GM18907 (cell line): ENCODE data around the gene UPK3BL2.
"Not testable (repeated sequence)": the region's sequence is repeated elsewhere in the genome, so short reads cannot be mapped to it uniquely, and the experiment has no call there.

Source experiments
- ATAC-seq: cut with Tn5 transposase; IDR thresholded peaks from one replicate; pipeline ENCODE4 v1.9.1; 2021; ENCODE audit warnings: mild to moderate bottlenecking, moderate library complexity; ENCODE audit not compliant: unreplicated experiment

The UPK3BL2 gene, protein sequence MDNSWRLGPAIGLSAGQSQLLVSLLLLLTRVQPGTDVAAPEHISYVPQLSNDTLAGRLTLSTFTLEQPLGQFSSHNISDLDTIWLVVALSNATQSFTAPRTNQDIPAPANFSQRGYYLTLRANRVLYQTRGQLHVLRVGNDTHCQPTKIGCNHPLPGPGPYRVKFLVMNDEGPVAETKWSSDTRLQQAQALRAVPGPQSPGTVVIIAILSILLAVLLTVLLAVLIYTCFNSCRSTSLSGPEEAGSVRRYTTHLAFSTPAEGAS

DNA sequence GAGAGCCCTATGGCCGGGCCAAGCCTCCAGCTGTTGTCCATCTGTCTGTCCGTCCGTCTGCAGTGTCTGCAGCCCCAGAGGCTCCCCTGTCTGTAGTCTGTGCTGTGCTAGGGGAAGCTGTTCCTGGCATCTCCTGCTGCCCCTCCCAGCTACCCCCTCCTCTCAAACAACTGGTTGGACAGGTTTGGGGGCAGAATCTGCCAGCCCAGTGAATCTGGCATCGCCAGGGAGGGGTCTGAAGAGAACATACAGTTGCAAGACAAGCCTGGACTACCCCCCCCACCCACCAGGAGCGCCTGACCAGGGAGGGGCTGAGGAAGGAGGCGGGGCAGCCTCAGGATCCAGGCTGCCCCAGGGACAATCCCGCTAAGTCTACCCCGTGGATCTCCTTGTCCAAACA lies at the start of gene UPK3BL2:
UPK3BL2 (minus strand) TSS at position 101 of the 400 bp plus-strand sequence; CDS start at position 41, 60 bp downstream.
- ATAC-seq = not testable (repeated sequence)

DNA sequence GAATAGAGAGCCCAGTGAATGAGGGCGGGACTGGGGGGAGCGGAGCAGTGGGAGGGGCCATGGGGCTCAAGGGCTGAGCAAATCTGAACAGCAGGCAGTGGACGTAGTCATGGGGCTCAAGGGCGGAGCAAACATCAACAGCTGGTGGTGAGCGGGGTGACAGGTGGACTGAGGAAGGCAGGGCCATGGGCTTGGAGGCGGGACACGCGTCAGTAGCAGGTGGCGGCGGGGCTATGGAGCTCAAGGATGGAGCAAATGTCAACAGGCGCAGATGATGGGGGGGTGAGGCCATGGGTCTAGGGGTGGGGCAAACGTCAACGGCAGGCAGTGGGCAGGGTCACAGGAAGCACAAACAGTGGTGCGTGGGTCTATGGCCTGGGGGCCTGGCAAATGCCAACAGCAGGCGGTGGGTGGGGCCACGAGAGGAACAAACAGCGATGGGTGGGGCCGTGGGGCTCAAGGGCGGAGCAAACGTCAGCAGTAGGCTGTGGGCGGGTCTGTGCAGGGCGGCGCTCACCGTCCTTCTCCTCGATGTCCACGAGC lies 49.1 kb upstream of the UPK3BL2 start:
- ATAC-seq = peak; percentile 56

DNA sequence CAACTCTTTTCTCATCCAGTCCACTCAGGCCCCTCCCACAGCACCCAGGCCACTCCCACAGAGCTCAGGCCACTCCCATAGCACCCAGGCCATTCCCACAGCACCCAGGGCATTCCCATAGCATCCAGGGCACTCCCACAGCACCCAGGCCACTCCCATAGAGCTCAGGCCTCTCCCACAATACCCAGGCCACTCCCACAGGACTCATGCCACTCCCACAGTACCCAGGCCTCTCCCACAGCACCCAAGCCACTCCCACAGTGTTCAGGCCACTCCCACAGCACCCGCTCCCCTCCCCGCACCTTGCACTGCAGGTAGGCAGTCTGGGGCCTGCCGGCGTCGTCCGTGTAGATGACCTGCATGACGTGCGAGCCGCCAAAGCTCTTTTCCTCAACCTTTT lies 46.4 kb upstream of the UPK3BL2 start:
- ATAC-seq = not testable (repeated sequence)

DNA sequence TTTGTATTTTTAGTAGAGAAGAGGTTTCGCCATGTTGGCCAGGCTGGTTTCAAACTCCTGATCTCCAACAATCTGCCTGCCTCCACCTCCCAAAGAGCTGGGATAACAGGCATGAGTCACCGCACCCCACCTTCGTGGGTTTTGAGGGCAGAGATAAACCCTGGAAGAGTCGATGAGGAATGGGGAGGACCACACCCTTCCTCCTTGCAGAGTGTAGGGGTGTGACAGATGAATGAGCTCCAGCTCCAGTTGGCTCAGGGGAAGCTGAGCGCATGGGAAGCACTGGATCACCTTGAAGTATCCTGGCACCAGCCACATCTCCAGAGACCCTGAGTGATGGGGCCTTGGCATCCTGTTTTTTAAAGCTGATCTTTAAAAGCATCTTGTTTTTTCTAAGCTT lies 40.0 kb upstream of the UPK3BL2 start:
- not testable (repeated sequence) for ATAC-seq

DNA sequence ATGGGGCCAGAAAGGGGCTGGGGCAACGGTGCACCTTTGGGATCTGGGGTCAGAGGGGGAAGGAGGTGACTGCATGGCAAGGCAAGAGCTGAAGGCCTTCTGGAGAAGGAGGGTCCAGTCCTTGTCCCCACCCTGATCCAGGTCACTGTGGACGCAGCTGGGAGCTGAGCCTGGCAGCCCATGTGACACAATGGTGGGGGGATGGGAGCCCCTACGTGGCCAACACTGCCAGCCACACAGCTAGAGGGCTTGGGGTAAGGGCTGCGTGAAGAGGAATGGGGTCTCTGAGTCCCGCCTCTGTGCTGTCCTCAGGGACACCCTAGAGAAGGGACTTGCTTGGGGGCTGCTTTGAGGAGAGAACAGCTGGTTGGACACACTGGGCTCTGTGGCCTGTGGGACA lies 38.2 kb upstream of the UPK3BL2 start:
- ATAC-seq = not testable (repeated sequence)

DNA sequence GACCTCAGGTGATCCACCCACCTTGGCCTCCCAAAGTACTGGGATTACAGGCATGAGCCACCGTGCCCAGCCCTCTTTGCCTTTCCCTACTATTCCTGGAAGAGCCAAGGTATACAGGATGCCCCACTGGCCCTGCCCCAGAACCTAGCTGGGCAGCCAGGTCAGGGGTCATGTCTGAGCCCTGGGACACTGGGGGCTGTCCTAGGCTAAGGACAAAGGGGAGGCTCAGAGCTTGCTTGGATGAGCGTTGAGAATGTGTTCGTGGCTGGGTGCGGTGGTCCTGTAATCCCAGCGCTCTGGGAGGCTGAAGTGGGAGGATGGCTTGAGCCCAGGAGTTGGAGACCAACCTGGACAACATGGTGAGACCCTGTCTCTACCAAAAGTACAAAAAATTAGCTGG lies 35.0 kb upstream of the UPK3BL2 start:
- ATAC-seq = not testable (repeated sequence)

DNA sequence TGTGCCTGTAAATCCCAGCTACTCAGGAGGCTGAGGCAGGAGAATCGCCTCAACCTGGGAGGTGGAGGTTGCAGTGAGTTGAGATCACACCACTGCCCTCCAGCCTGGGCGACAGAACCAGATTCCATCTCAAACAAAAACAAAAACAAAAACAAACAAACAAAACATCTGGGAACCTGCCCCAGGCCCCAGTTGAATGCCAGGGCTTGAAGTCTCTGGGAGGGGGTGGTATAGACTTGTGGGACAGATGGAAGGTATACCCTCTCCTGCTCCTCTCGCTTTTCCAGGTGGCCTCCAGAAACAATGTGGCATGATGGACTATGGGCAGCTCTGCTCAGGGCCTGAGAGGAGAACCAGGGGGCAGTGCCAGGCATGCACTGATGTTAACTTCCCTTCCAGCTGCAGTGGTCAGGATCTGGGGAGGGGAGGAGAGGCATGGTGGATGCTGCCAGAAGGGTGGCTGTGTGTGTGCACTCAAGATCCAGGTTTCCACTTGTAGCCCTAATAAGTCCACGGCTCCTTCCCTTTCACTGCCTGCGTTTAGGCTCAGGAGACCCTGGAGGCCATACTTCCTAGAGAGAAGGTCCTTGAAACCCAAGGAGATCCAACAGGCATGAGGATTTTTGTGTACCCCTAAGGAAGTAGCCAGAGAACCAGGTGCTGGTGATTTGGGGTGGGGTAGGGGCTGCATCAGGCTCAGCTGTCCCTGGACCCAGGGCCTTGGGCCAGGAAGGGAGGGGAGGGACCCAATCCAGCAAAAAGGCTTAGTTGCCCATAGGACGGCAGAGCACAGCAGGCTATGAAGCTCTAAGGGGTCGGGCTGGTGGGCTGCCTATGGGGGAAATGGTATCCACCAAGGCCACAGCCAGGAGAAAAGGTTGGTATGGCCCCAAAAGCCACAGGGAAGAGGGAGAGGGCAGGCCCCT lies 34.1 kb upstream of the UPK3BL2 start:
- not testable (repeated sequence) for ATAC-seq

DNA sequence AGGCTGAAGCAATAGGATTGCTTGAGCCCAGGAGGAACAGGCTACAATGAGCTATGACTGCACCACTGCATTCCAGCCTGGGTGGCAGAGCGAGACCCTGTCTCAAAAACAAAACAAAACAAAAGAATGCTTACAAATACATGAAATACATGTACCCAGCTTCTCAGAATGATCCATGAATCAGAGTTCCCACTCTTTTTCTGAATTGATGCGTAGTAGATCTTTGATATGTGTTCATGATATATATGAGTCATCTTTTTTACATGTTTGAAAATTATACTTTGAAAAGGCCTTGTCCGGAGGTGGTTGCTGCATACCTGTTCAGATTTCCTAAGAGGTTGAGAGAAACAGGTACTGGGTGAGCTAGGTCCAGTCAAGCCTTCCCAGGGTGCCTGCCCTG lies 32.9 kb upstream of the UPK3BL2 start:
- not testable (repeated sequence) for ATAC-seq

DNA sequence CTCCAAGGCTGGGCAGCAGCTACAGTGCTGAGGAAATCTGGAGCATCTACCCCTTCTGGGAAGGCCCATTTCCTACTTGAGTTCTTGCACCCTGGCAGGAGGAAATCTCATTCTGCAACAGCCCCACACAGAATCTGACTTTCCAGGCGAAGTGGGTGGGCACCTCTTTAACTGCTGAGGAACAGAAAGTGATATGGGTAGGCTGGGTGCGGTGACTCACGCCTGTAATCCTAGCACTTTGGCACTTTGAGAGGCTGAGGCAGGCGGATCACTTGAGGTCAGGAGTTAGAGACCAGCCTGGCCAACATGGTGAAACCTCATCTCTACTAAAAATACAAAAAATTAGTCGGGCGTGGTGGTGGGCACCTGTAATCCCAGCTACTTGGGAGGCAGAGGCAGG lies 31.1 kb upstream of the UPK3BL2 start:
- not testable (repeated sequence) for ATAC-seq

DNA sequence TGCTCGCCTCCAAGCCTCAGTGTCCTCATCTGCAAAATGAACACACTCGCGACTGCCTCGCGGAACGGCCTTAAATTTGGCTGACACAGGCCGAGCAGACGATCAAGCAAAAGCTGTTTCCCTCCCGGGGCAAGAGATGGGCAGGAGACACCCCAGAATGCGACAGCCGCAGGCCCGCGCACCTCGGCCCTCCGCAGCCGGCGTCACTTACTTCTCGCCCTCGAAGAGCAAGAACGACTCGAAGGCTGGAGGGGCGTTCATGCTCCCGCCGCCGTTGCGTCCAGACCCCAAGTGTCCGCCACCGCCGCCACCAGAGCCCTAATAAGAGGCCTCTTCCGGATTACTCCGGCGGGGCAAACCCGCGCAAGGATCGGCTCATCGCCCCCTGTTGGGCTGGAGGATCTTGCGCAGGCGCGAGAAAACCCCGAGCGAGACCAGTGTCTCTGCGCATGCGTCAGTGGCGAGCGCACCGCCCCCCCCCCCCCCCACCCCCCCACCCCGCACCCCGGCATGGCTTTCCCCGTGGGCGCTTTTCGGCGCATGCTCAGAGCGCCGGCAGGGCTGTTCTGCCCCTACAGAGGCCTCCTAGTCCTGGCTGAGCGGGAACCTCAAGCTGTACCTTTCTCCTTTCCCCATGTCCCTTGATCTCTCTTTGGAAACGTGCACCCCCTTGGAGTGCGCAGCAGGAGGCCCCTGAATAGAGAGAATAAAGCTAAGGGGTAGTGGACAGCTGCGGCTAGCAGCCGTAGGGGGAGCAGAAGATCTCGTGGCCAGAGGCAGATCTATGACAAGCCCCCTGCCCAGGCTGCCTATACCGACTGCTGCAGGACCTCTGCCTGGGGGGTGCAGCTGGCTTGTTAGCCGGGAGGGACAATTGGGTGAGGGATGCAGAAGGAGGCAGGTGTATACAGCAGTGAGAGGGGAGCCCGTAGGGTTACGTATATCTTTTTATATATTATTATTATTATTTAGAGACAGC lies 29.1 kb upstream of the UPK3BL2 start, which contains the start of gene POLR2J3:
POLR2J3 (minus strand) TSS at position 323 of the 979 bp plus-strand sequence; CDS start at position 261, 62 bp downstream.
- peak; percentile 94 for ATAC-seq

DNA sequence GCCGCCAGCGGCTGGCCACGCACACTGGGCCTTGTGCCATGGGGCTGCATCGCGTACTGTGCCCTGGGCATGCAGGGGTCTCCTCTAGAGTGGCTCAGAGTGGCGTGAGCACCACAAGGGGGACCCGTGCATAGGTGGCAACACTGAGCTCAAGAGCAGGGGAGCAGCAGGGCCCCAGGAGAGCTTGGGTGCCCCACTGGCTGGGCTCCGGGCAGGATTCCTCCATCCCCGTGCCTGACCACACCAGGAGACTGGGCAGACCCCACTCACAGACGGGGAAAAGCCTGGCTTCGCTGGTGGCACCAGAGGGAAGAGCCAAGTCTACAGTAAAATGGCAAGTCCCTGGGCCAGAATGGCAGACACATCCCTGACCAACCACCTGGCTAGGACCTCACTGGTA lies 25.1 kb upstream of the UPK3BL2 start:
- ATAC-seq = not testable (repeated sequence)

DNA sequence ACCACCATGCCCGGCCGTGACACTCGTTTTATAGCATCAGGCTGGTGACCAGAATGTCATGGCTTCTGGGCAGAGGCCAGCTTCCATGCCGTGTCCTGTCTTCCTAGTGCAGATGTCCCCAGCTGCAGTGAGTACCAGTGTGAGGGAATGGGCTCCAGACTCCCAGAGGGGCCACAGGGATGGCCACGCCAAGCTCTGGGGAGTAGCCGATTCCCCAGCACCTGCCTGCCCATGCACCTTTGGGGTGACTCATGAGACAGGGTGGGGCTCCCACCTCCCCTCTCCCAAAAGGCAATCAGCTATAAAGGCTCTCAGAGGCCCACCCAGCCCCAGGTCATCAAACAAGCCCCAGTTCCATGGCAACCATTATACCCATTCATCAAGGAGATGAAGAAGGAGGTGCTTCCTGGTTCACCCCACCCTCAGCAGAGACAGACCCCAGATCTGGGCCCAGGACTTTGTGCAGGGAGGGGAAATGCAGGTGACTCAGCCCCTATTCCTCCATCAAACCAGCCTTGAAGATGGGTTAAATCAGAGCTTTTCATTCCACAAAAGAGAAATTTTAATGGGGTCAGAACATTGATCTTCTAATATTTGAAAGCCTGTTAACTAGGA lies 7.4 kb upstream of the UPK3BL2 start, which contains the start of gene SPDYE2:
SPDYE2 (plus strand) TSS at position 419 of the 615 bp plus-strand sequence. CDS start 2,030 bp downstream, outside the sequence.
- not testable (repeated sequence) for ATAC-seq

DNA sequence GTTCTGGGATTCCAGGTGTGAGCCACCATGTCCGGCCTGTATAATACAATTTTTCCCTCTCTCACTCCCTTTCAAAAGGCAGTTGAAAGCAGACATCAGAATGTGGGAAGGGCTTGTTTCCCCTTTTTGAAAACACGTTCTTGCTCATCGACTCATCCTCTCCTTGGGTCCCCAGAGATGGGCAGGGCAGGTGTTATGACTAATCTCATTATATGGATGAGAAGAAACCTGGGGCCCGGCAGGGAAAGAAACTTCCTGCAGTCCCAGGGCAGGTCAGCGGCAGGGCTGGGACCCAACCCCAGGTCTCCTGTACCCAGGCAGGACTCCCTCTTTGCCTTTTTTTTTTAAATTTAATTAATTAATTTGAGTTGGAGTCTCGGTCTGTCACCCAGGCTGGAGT lies 2.9 kb upstream of the UPK3BL2 start:
- ATAC-seq = peak; percentile 60

DNA sequence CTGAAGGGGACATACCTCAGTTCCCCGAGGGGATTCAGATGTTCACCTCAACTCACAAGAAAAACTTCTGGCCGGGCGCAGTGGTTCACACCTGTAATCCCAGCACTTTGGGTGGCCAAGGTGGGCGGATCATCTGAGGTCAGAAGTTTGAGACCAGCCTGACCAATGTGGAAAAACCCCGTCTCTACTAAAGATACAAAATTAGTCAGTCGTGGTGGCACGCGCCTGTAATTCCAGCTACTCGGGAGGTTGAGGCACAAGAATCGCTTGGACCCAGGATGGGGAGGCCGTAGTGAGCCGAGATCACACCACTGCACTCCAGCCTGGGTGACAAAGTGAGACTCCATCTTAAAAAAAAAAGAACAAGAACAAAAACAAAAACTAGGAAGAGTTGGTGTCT lies 1.8 kb upstream of the UPK3BL2 start:
- ATAC-seq = not testable (repeated sequence)

DNA sequence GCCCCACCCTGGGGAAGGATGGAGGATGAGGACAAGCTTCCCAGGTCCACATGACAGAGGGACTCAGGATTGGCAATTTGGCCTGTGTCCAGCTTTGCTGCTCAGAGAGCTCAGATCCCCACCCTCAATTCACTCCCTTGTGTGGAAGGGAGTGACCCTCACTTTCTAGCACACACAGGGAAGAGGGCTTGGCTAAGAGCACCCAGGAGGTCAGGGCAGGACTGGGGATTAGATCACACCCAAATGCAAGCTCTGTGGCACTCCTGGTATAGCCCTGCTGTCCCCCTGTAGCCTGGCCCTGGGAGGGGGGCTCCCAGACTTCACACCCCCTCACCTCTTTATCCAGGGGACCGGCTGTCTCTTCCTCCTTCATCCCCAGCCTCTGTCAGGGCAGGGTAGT lies 876 bp upstream of the UPK3BL2 start:
- not testable (repeated sequence) for ATAC-seq

DNA sequence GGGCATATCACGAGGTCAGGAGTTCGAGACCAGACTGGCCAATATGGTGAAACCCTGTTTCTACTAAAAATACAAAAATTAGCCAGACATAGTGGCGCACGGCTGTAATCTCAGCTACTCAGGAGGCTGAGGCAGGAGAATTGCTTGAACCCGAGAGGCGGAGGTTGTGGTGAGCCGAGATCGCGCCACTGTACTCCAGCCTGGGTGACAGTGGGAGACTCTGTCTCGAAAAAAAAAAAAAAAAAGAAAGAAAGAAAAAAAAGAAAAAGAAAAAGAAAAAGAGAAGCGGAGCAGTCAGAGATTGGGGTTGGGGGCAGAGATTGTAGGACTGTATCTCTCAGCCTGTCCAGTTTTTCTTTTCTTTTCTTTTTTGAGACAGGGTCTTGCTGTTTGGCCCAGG lies 725 bp downstream of the UPK3BL2 start:
- ATAC-seq = not testable (repeated sequence)

DNA sequence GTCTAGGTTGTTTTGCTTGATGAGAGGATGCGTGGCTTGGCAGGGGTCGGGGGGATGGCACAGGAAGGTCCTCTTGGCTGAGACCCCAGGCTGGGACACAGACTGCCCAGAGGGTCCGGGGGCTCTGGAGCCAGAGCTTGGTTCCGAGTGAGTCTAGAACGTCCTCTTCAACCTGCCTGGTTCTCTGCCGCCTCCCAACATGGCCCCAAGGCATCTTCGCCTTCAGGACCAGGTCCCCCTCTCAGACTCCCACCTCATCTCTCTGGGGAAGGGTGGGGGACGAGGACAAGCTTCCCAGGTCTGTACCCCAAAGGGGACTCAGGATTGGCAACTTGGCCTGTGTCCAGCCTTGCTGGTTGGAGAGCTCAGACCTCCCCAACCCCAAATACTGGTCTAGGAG lies 1.4 kb downstream of the UPK3BL2 start:
- ATAC-seq = not testable (repeated sequence)

DNA sequence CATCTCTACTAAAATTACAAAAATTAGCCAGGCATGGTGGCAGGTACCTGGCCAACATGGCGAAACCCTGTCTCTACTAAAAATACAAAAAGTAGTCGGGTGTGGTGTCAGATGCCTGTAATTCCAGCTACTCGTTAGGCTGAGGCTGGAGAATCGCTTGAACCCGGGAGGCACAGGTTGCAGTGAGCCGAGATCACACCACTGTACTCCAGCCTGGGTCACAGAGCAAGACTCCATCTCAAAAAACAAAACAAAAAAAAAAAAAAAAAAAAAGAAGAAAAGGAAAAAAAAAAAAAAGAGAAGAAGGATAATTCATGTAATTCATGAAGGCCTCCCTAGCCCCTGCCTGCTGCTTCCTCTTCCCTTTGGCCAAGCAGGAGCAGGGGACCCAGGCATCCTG lies 2.9 kb downstream of the UPK3BL2 start:
- ATAC-seq = not testable (repeated sequence)

DNA sequence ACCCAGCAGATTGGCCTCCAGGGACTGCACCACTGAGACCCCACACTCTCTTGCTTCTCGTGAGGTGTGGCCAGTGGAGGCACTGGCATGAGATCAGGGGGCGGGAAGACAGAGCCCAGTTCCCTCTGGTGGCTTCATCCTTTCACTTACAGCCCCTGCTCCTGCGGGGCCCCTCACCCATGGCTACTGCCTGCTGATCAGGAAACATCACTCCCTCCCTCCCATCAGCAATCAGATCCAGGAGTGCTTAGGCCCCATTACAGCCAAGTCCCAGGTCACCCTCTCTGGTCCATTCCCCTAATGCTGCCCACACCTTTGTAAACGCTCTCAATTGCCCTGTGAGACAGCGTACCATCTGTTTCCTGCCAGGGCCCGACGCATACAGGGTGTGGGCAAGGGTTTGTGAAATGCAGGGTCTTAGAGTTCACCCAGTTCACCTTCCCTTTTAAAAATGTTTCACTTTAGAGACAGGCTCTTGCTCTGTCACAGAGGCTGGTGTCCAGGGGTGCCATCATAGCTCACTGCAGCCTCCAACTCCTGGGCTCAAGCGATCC lies 8.4 kb downstream of the UPK3BL2 start:
- ATAC-seq = not testable (repeated sequence)
